ENCODE results near the gene ATP1B3.

DNA sequence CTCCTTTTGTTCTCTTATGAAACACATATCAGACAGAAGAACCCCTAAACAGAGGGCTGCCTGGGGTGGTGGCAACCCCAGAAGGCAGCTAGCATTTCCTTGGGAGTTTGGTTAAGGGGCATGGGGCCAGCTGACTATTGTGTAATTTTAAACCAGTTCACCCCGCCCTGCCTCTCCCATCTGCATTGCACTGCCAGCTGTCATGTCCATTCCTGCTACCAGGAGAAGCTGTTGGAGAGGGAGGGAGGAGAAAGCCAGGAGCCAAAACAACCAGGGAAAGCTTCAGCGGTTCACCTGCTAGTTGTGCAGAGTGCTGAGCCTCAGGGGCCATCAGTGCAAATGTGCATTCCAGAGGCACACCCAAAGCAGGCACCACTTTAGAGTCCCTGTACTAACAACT is 47.6 kb upstream of the ATP1B3 start:
- TF ChIP-seq, protein P1, sequence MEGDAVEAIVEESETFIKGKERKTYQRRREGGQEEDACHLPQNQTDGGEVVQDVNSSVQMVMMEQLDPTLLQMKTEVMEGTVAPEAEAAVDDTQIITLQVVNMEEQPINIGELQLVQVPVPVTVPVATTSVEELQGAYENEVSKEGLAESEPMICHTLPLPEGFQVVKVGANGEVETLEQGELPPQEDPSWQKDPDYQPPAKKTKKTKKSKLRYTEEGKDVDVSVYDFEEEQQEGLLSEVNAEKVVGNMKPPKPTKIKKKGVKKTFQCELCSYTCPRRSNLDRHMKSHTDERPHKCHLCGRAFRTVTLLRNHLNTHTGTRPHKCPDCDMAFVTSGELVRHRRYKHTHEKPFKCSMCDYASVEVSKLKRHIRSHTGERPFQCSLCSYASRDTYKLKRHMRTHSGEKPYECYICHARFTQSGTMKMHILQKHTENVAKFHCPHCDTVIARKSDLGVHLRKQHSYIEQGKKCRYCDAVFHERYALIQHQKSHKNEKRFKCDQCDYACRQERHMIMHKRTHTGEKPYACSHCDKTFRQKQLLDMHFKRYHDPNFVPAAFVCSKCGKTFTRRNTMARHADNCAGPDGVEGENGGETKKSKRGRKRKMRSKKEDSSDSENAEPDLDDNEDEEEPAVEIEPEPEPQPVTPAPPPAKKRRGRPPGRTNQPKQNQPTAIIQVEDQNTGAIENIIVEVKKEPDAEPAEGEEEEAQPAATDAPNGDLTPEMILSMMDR (conservative IDR thresholded peaks at IDR 0.05 in 1 of 2, IDR thresholded peaks at IDR 0.05 in 1 of 2; ENCODE audit: extremely low read depth in 1 of 2, insufficient read depth in 1 of 2, low read depth in 1 of 2, low read length in 2 of 2), result no peak
- TF ChIP-seq EZH2 (IDR thresholded peaks at IDR 0.05; ENCODE audit: borderline replicate concordance, low read length), result no peak
